Subcutaneous abdominal adipose tissue (tissue), 5 donors: Measurements from ENCODE around the gene ATP5PB.

Experiments used
- H3K27ac ChIP-seq: one replicate; pipeline ENCODE4 v1.7.0; 2013; ENCODE audit warnings: low read depth, mild to moderate bottlenecking, inconsistent platforms, low read length, moderate library complexity
- H3K27me3 ChIP-seq, 5 donors: one replicate each; pipeline ENCODE4 v1.7.0; 2013; ENCODE audit warnings: low read length in 5 of 5, inconsistent platforms in 1 of 5; ENCODE audit not compliant: control insufficient read depth in 5 of 5, insufficient read depth in 4 of 5
- H3K36me3 ChIP-seq, 5 donors: one replicate each; pipeline ENCODE4 v1.7.0; 2013; ENCODE audit warnings: low read length in 5 of 5; ENCODE audit not compliant: control insufficient read depth in 5 of 5, insufficient read depth in 5 of 5
- H3K4me1 ChIP-seq, 5 donors: one replicate each; pipeline ENCODE4 v1.7.0; 2013; ENCODE audit warnings: low read length in 5 of 5, mild to moderate bottlenecking in 3 of 5, moderate library complexity in 1 of 5; ENCODE audit not compliant: control insufficient read depth in 5 of 5, insufficient read depth in 5 of 5
- H3K4me3 ChIP-seq, 5 donors: one replicate each; pipeline ENCODE4 v1.7.0; 2013; ENCODE audit warnings: low read length in 5 of 5, low read depth in 1 of 5
- H3K9ac ChIP-seq, 5 donors: one replicate each; pipeline ENCODE4 v1.7.0; 2013; ENCODE audit warnings: low read length in 5 of 5, mild to moderate bottlenecking in 4 of 5, moderate library complexity in 3 of 5
- H3K9me3 ChIP-seq, 5 donors: one replicate each; pipeline ENCODE4 v1.7.0; 2013; ENCODE audit warnings: low read length in 5 of 5; ENCODE audit not compliant: control insufficient read depth in 5 of 5
- donor health status: healthy.
- donor health status: healthy.
- donor health status: healthy.
- donor health status: healthy.
- donor health status: healthy.

ATP5PB gene

GRCh38 chr1:111455642-111456031, 6.4 kb downstream of the ATP5PB start:
- Histone ChIP-seq H3K9me3 (no peaks in the 10 kb centered on the region), H3K27me3 (no peaks in the 10 kb centered on the region), H3K36me3 (peaks cover 48 to 69% (median 56%) of the 10 kb centered on the region in 5 donors), H3K9ac (no peak overlapping the region), H3K4me1 (peaks cover 0 to 25% (median 20%) of the 10 kb centered on the region in 5 donors), H3K27ac (no peak overlapping the region), H3K4me3 (no peak overlapping the region)

GRCh38 chr1:111461765-111462164, 12.5 kb downstream of the ATP5PB start:
- peaks cover 58 to 68% (median 59%) of the 10 kb centered on the region in 5 donors for H3K36me3 ChIP-seq
- H3K9ac ChIP-seq = no peak overlapping the region
- H3K4me3 ChIP-seq = no peak overlapping the region
- no peaks in the 10 kb centered on the region for H3K4me1 ChIP-seq
- peaks cover 0 to 2% (median 0%) of the 10 kb centered on the region in 5 donors for H3K9me3 ChIP-seq
- H3K27me3 ChIP-seq = no peaks in the 10 kb centered on the region
- H3K27ac ChIP-seq = no peak overlapping the region

GRCh38 chr1:111462370-111463028, 13.2 kb downstream of the ATP5PB start:
- Histone ChIP-seq H3K4me3 (no peak overlapping the region), H3K27ac (no peak overlapping the region), H3K9me3 (peaks cover 0 to 2% (median 0%) of the 10 kb centered on the region in 5 donors), H3K36me3 (peaks cover 55 to 67% (median 57%) of the 10 kb centered on the region in 5 donors), H3K9ac (no peak overlapping the region), H3K4me1 (no peaks in the 10 kb centered on the region), H3K27me3 (no peaks in the 10 kb centered on the region)

GRCh38 chr1:111463029-111463683, 13.9 kb downstream of the ATP5PB start:
- Histone ChIP-seq H3K27me3 (no peaks in the 10 kb centered on the region), H3K36me3 (peaks cover 54 to 65% (median 56%) of the 10 kb centered on the region in 5 donors), H3K27ac (no peak overlapping the region), H3K4me3 (no peak overlapping the region), H3K9me3 (peaks cover 0 to 2% (median 0%) of the 10 kb centered on the region in 5 donors), H3K9ac (no peak overlapping the region), H3K4me1 (no peaks in the 10 kb centered on the region)

GRCh38 chr1:111465754-111466153, 16.5 kb downstream of the ATP5PB start:
- Histone ChIP-seq H3K27ac (no peak overlapping the region), H3K4me3 (no peak overlapping the region), H3K9me3 (peaks cover 0 to 2% (median 0%) of the 10 kb centered on the region in 5 donors), H3K36me3 (peaks cover 49 to 70% (median 57%) of the 10 kb centered on the region in 5 donors), H3K27me3 (no peaks in the 10 kb centered on the region), H3K4me1 (peaks cover 0 to 7% (median 0%) of the 10 kb centered on the region in 5 donors), H3K9ac (no peak overlapping the region)

GRCh38 chr1:111466480-111466879, 17.2 kb downstream of the ATP5PB start:
- Histone ChIP-seq H3K36me3 (peaks cover 46 to 68% (median 57%) of the 10 kb centered on the region in 5 donors), H3K9me3 (peaks cover 0 to 2% (median 0%) of the 10 kb centered on the region in 5 donors), H3K4me3 (no peak overlapping the region), H3K27me3 (no peaks in the 10 kb centered on the region), H3K4me1 (peaks cover 0 to 13% (median 0%) of the 10 kb centered on the region in 5 donors), H3K27ac (no peak overlapping the region), H3K9ac (no peak overlapping the region)

GRCh38 chr1:111467865-111468716, 18.8 kb downstream of the ATP5PB start:
- Histone ChIP-seq H3K27me3 (no peaks in the 10 kb centered on the region), H3K36me3 (peaks cover 36 to 58% (median 54%) of the 10 kb centered on the region in 5 donors), H3K4me1 (peaks cover 0 to 17% (median 0%) of the 10 kb centered on the region in 5 donors), H3K27ac (no peak overlapping the region), H3K9ac (no peak overlapping the region), H3K9me3 (peaks cover 0 to 2% (median 0%) of the 10 kb centered on the region in 5 donors), H3K4me3 (no peak overlapping the region)

GRCh38 chr1:111468717-111469100, 19.4 kb downstream of the ATP5PB start:
- no peaks in the 10 kb centered on the region for H3K27me3 ChIP-seq
- H3K4me1 ChIP-seq = peaks cover 0 to 22% (median 0%) of the 10 kb centered on the region in 5 donors
- no peak overlapping the region for H3K27ac ChIP-seq
- H3K9ac ChIP-seq = no peak overlapping the region
- peaks cover 33 to 57% (median 52%) of the 10 kb centered on the region in 5 donors for H3K36me3 ChIP-seq
- H3K9me3 ChIP-seq = peaks cover 0 to 2% (median 0%) of the 10 kb centered on the region in 5 donors
- no peak overlapping the region for H3K4me3 ChIP-seq

- peaks cover 33 to 52% (median 49%) of the 10 kb centered on the region in 5 donors for H3K36me3 ChIP-seq
- H3K27me3 ChIP-seq = no peaks in the 10 kb centered on the region
- H3K4me3 ChIP-seq = no peak overlapping the region
- H3K9ac ChIP-seq = no peak overlapping the region
- peaks cover 0 to 2% (median 0%) of the 10 kb centered on the region in 5 donors for H3K9me3 ChIP-seq
- no peak overlapping the region for H3K27ac ChIP-seq
- H3K4me1 ChIP-seq = peaks cover 1 to 28% (median 5%) of the 10 kb centered on the region in 5 donors
Measured at GRCh38 chr1:111469539-111469938, 20.3 kb downstream of the ATP5PB start.
